GM12878 (cell line): Measurements from ENCODE around the gene DDX10. TPM values are rescaled to one million over a fixed set of nuclear protein-coding genes. Genes with fewer than 3 reads are reported as not detected.
A peak's percentile ranks its signal among the peaks of the same experiment; 100 is the strongest.

ENCODE experiments used
- ATAC-seq: fragments of 200-7000 bp; cut with Tn5 transposase; 3 replicates; pipeline ENCODE4 v1.9.1; 2020; ENCODE audit warnings: mild to moderate bottlenecking, moderate library complexity
- BruUV-seq: library from RNA; stranded (reverse); fragments of 400-500 nt; replicated peaks from 2 replicates; lab custom pipeline; 2021; lab: Mats Ljungman, UMichigan
- CTCF ChIA-PET: fragments of 300-600 bp; sonication (Branson Sonifier 250); formaldehyde crosslinking; extraction: SDS; loops from one replicate; lab custom pipeline; 2021; ENCODE audit warnings: inconsistent platforms; lab: Yijun Ruan, JAX
- POLR2A ChIA-PET: fragments of 350-600 bp; formaldehyde crosslinking; extraction: SDS; loops from one replicate; lab custom pipeline; 2021; ENCODE audit warnings: inconsistent platforms; lab: Charles Lee
- RAD21 ChIA-PET: fragments of 300-600 bp; sonication (Branson Sonifier 250); formaldehyde crosslinking; loops from one replicate; lab custom pipeline; 2023; ENCODE audit warnings: antibody characterized with exemption; ENCODE audit not compliant: unreplicated experiment; lab: Charles Lee
- SMC1A ChIA-PET: fragments of 300-600 bp; sonication (Branson Sonifier 250); formaldehyde crosslinking; loops from one replicate; lab custom pipeline; 2023; ENCODE audit not compliant: unreplicated experiment, uncharacterized antibody; lab: Charles Lee
- DNase-seq: peaks from one replicate; pipeline ENCODE4 v3.0.0-alpha.2; 2011; ENCODE audit warnings: low read depth, low spot score
- FAIRE-seq: peaks from 3 replicates; lab custom pipeline; 2011; peaks lifted over from hg19 to GRCh38; lab: Jason Lieb, UNC
- H2AFZ ChIP-seq: 2 replicates; pipeline ENCODE4 v1.6.0; 2011; ENCODE audit warnings: low read depth, low read length, control low read depth; ENCODE audit not compliant: control insufficient read depth
- H3K27ac ChIP-seq: 2 replicates; pipeline ENCODE4 v1.5.1; 2011; ENCODE audit warnings: control low read depth; ENCODE audit not compliant: control insufficient read depth, insufficient read depth
- H3K27me3 ChIP-seq, 2 experiments: replicated peaks in 1 of 2; 2 replicates each; pipeline versions ENCODE4 v1.6.0 to v1.6.1; 2011; ENCODE audit warnings: low read length in 1 of 2; ENCODE audit not compliant: control insufficient read depth in 2 of 2, insufficient read depth in 2 of 2
- H3K36me3 ChIP-seq, 2 experiments: 2 replicates each; pipeline ENCODE4 v1.5.1; 2011; ENCODE audit warnings: low read length in 1 of 2; ENCODE audit not compliant: control insufficient read depth in 2 of 2, insufficient read depth in 2 of 2
- H3K4me1 ChIP-seq: 2 replicates; pipeline ENCODE4 v1.6.1; 2011; ENCODE audit warnings: mild to moderate bottlenecking, low read length, moderate library complexity, mixed read lengths; ENCODE audit not compliant: control insufficient read depth, insufficient read depth
- H3K4me2 ChIP-seq: 2 replicates; pipeline ENCODE4 v1.6.0; 2011; ENCODE audit warnings: control low read depth; ENCODE audit not compliant: control insufficient read depth, insufficient read depth
- H3K4me3 ChIP-seq: fragments of 200-600 bp; sonication (generic); 2 replicates; pipeline ENCODE4 v1.5.1; 2016
- H3K79me2 ChIP-seq: 2 replicates; pipeline ENCODE4 v1.6.0; 2011; ENCODE audit warnings: low read length; ENCODE audit not compliant: control insufficient read depth, insufficient read depth
- H3K9ac ChIP-seq: 2 replicates; pipeline ENCODE4 v1.8.0; 2011; ENCODE audit warnings: low read length, control low read depth, mixed read lengths; ENCODE audit not compliant: control insufficient read depth, insufficient read depth
- H3K9me3 ChIP-seq: replicated peaks from 3 replicates; pipeline ENCODE4 v1.5.1; 2011; ENCODE audit warnings: mild to moderate bottlenecking, low read length; ENCODE audit not compliant: control insufficient read depth, insufficient read depth
- H4K20me1 ChIP-seq: 2 replicates; pipeline ENCODE4 v1.6.0; 2011; ENCODE audit not compliant: control insufficient read depth, insufficient read depth
- ATF3 ChIP-seq: IDR thresholded peaks from 2 replicates; pipeline ENCODE4 v1.6.1; 2011; ENCODE audit warnings: low read depth, mild to moderate bottlenecking, low read length, moderate library complexity, borderline replicate concordance; ENCODE audit errors: extremely low read depth
- FOXK2 ChIP-seq: fragments of 450-650 bp; IDR thresholded peaks from 2 replicates; pipeline ENCODE4 v1.6.1; 2017; ENCODE audit warnings: mild to moderate bottlenecking, moderate library complexity
- HDGF ChIP-seq: fragments of 450-650 bp; IDR thresholded peaks from 2 replicates; pipeline ENCODE4 v1.6.1; 2016; ENCODE audit warnings: antibody characterized with exemption
- IRF5 ChIP-seq: fragments of 450-650 bp; IDR thresholded peaks from 2 replicates; pipeline ENCODE4 v1.6.1; 2017; ENCODE audit warnings: borderline replicate concordance
- JUNB ChIP-seq: IDR thresholded peaks from 2 replicates; pipeline ENCODE4 v1.6.1; 2016; ENCODE audit warnings: antibody characterized with exemption, mild to moderate bottlenecking
- NR2F1 ChIP-seq: fragments of 450-650 bp; conservative IDR thresholded peaks from 2 replicates; pipeline ENCODE4 v1.6.1; 2017; ENCODE audit warnings: mild to moderate bottlenecking
- RUNX3 ChIP-seq: IDR thresholded peaks from 2 replicates; pipeline ENCODE4 v1.6.1; 2012; ENCODE audit warnings: low read length, inconsistent platforms
- TCF3 ChIP-seq: IDR thresholded peaks from 2 replicates; pipeline ENCODE4 v1.6.1; 2012; ENCODE audit warnings: low read depth, mild to moderate bottlenecking, low read length, borderline replicate concordance; ENCODE audit not compliant: insufficient read depth
- ZBTB40 ChIP-seq: fragments of 450-650 bp; IDR thresholded peaks from 2 replicates; pipeline ENCODE4 v1.6.1; 2016; ENCODE audit warnings: mild to moderate bottlenecking, moderate library complexity, borderline replicate concordance
- WGBS: methylation state at CpG from one replicate; pipeline ENCODE4 v1.1.6; 2016; ENCODE audit warnings: low lambda C conversion rate; ENCODE audit not compliant: insufficient replicate concordance, insufficient coverage; ENCODE audit errors: missing lambda C conversion rate; 5-methylcytosine and 5-hydroxymethylcytosine counted together
- in situ Hi-C: fragments of 300-500 bp; cut with MboI; formaldehyde crosslinking; loops from 9 replicates; pipeline ENCODE4 v1.14.3; 2018; ENCODE audit warnings: mixed read lengths
- intact Hi-C: fragments of 100-400 bp; cut with micrococcal nuclease; formaldehyde crosslinking; loops from one replicate; pipeline ENCODE4 v1.14.2; 2022; ENCODE audit not compliant: unreplicated experiment
- polyA plus RNA-seq, 11 experiments: library from polyadenylated mRNA; depleted of rRNA in 4 of 11; unstranded in 6 of 11; stranded (reverse) in 5 of 11; fragments of >200 nt; fragmentation: Nextera tagmentation in 4 of 11; fragmentation: Illumina TruSeq in 1 of 11; extraction: Ambion mirVana in 4 of 11; extraction: Trizol in 1 of 11; gene quantifications; 1 replicate in 1 of 11; 2 replicates in 10 of 11; pipeline versions ENCODE4 v1.2.1 to v1.2.3, GENCODE V29; 2011 to 2016; ENCODE audit warnings: inconsistent platforms in 2 of 11, missing spikeins in 2 of 11, low read depth in 1 of 11
- total RNA-seq, 4 experiments: library from RNA; depleted of rRNA in 3 of 4; stranded (reverse); fragments of >200 nt in 3 of 4; fragmentation: Illumina TruSeq in 1 of 4; extraction: Trizol in 1 of 4; gene quantifications; 2 replicates each; pipeline versions ENCODE4 v1.2.1 to v1.2.3, GENCODE V29; 2013 to 2021

DDX10 gene
- total and polyA plus RNA-seq, 10 of the 15 experiments (the other 5 are each of a cell fraction or from before 2014, with no cell fraction given), result 20.9 to 51.5 (median 31.9) TPM

- H3K9ac ChIP-seq, result no peak overlapping the region
- no peaks in the 10 kb centered on the region for H3K27me3 ChIP-seq
- peaks cover 6% of the 10 kb centered on the region for H3K4me1 ChIP-seq
- POLR2A ChIA-PET, result interaction anchor here (0.6 kb wide), 1 partner anchor 20 kb away, joined by 3 read pairs; no protein-coding TSS in a partner anchor
- intact Hi-C loops (no loop called here), in situ Hi-C loops (no loop called here)
- SMC1A ChIA-PET, result interaction anchor here (0.6 to 1.1 kb wide), 5 partner anchors 11 to 156 kb away, joined by 3 to 4 read pairs (median 4); no protein-coding TSS in a partner anchor
- H4K20me1 ChIP-seq, result no peaks in the 10 kb centered on the region
- H3K4me3 ChIP-seq, result no peak overlapping the region
- ATAC-seq, result peak; percentile 24; the same call in 2 of the 3 replicates
- H3K27ac ChIP-seq, result no peak overlapping the region
- CTCF ChIA-PET, result interaction anchor here (1.0 kb wide), 2 partner anchors 17 to 54 kb away, joined by 3 to 5 read pairs; no protein-coding TSS in a partner anchor
- H3K79me2 ChIP-seq, result peaks cover 6% of the 10 kb centered on the region
- H3K36me3 ChIP-seq, result no peaks in the 10 kb centered on the region
- H3K9me3 ChIP-seq, result no peaks in the 10 kb centered on the region
- RAD21 ChIA-PET, result interaction anchor here (1.4 kb wide), 1 partner anchor 18 kb away, joined by 3 read pairs; no protein-coding TSS in a partner anchor
- TF ChIP-seq FOXK2, result no peak
- TF ChIP-seq JUNB, result peak; percentile 52; the same call in 1 of the 2 replicates
- no peak for TF ChIP-seq NR2F1
- TF ChIP-seq RUNX3, result peak; percentile 30; the same call in 1 of the 2 replicates
- TF ChIP-seq, all 136 proteins: peak for 2
- no TSS peak for BruUV-seq
- Histone ChIP-seq H2AFZ (no peak overlapping the region), H3K4me2 (peak overlapping the region; percentile 23; the same call in 1 of the 2 replicates)
- DNase-seq (no peak), FAIRE-seq (no peak)
Observed at GRCh38 chr11:108752297-108752751, 87.5 kb downstream of the DDX10 start.

- Histone ChIP-seq H4K20me1 (no peaks in the 10 kb centered on the region), H3K27me3 (no peaks in the 10 kb centered on the region), H3K79me2 (peaks cover 6% of the 10 kb centered on the region), H2AFZ (no peak overlapping the region), H3K27ac (peak overlapping the region; percentile 18; the same call in 1 of the 2 replicates), H3K4me2 (no peak overlapping the region), H3K4me1 (peaks cover 6% of the 10 kb centered on the region), H3K9me3 (no peaks in the 10 kb centered on the region), H3K9ac (no peak overlapping the region), H3K4me3 (no peak overlapping the region), H3K36me3 (no peaks in the 10 kb centered on the region)
- ChIA-PET CTCF (interaction anchor here (0.7 to 5.0 kb wide), 4 partner anchors 20 to 58 kb away, joined by 3 to 29 read pairs (median 6); no protein-coding TSS in a partner anchor), POLR2A (no interaction called here), RAD21 (interaction anchor here (1.6 to 2.4 kb wide), 4 partner anchors 22 to 98 kb away, joined by 5 to 10 read pairs (median 8); no protein-coding TSS in a partner anchor), SMC1A (interaction anchor here (0.9 to 1.9 kb wide), 6 partner anchors 9 to 57 kb away, joined by 3 to 5 read pairs (median 3); no protein-coding TSS in a partner anchor)
- intact Hi-C loops, result no loop called here
- FAIRE-seq (no peak), ATAC-seq (peak; percentile 19), DNase-seq (no peak)
- TSS peak; percentile 19 for BruUV-seq
- in situ Hi-C loops, result no loop called here
- WGBS, result 50% methylated on average over 2 of the region's 2 CpGs
- no peak for TF ChIP-seq HDGF
- no peak for TF ChIP-seq ATF3
- no peak for TF ChIP-seq TCF3
- TF ChIP-seq ZBTB40, result peak; percentile 87
- no peak for TF ChIP-seq IRF5
Observed at GRCh38 chr11:108754901-108755625, 90.2 kb downstream of the DDX10 start.
